ENCODE data around the gene SYT17. TPM values are rescaled to one million over a fixed set of nuclear protein-coding genes. Genes with fewer than 3 reads are reported as not detected.

The SYT17 gene
- polyA plus RNA-seq, 1 donor (not counting 4 experiments of a cell fraction or from before 2014, with no cell fraction given), result not detected

DNA sequence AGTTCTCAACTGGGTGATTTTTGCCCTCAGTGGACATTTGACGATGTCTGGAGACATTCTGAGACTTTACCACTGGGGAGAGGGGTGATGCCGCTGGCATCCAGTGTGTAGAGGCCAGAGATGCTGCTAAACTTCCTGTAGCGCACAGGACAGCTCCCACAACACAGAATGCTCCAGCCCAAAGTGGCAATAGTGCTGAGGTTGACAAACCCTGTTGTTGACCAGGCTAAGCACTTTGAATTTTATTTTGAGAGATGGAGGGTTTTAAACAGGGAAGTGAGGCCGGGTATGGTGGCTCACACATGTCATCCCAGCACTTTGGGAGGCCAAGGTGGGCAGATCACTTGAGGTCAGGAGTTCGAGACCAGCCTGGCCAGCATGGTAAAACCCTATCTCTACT lies 44.0 kb downstream of the SYT17 start:
- DNase-seq (ENCODE audit: low read depth, low spot score), result no peak
- no peak for TF ChIP-seq EZH2 (IDR thresholded peaks at IDR 0.05; ENCODE audit: low read length)
- no peak for TF ChIP-seq CTCF (optimal IDR thresholded peaks at IDR 0.05 in 1 of 3, IDR thresholded peaks at IDR 0.05 in 1 of 3, conservative IDR thresholded peaks at IDR 0.05 in 1 of 3; ENCODE audit: extremely low read depth in 1 of 3, insufficient read depth in 2 of 3, low read length in 3 of 3)
- no peaks in the 10 kb centered on the region for H3K79me2 ChIP-seq (ENCODE audit: control insufficient read depth, insufficient read depth, low read length)

DNA sequence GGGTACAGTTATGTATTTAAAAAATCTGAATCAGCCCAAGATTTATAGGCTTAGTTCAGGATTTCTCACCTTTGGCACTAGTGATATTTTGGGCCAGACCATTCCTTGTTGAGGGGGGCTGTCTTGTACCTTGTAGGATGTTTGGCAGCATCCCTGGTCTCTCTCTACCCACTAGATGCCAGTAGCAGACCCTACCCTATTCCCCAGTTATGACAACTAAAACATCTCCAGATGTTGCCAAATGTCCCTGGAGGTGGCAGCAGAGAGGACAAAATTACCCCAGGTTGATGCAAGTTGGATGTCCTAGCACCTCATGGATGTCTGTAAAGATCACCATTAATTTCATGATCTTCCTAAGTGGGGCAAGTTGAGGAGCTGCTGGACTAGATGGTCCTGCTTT lies 45.8 kb downstream of the SYT17 start:
- Histone ChIP-seq H3K9me1 (ENCODE audit: control insufficient read depth, extremely low read depth, insufficient read depth, low read length) (no peaks in the 10 kb centered on the region), H3K4me3 (ENCODE audit: control insufficient read depth in 2 of 3, extremely low read depth in 1 of 3, insufficient read depth in 2 of 3, low read depth in 1 of 3, low read length in 3 of 3) (no peak overlapping the region), H3K9me3 (ENCODE audit: control insufficient read depth, low read depth, low read length) (peaks cover 3% of the 10 kb centered on the region), H3K4me2 (ENCODE audit: control insufficient read depth, extremely low read depth, insufficient read depth, low read depth, low read length) (no peak overlapping the region), H3K27me3 (ENCODE audit: control insufficient read depth, extremely low read depth, insufficient read depth, low read length) (no peaks in the 10 kb centered on the region), H3K36me3 (ENCODE audit: control insufficient read depth in 2 of 2, extremely low read depth in 1 of 2, insufficient read depth in 2 of 2, low read length in 2 of 2) (no peaks in the 10 kb centered on the region), H3K4me1 (ENCODE audit: control insufficient read depth, extremely low read depth, insufficient read depth, low read length) (no peaks in the 10 kb centered on the region), H4K20me1 (ENCODE audit: control insufficient read depth, extremely low read depth, insufficient read depth, low read length) (no peaks in the 10 kb centered on the region), H3K27ac (ENCODE audit: control insufficient read depth, insufficient read depth, low read length) (no peak overlapping the region), H2AFZ (ENCODE audit: control insufficient read depth, low read length) (no peak overlapping the region), H3K9ac (ENCODE audit: control insufficient read depth, extremely low read depth, insufficient read depth, low read length) (no peak overlapping the region), H3K79me2 (ENCODE audit: control insufficient read depth, insufficient read depth, low read length) (no peaks in the 10 kb centered on the region)
- DNase-seq (ENCODE audit: low read depth, low spot score) (no peak), FAIRE-seq (no peak)
- dilution Hi-C loops (cut with MboI; ENCODE audit: extremely low pct_ligation_motif_present, low sequenced_read_pairs), result no loop called here
- peak in 1 of 3 experiments; percentile 18 for TF ChIP-seq CTCF (optimal IDR thresholded peaks at IDR 0.05 in 1 of 3, IDR thresholded peaks at IDR 0.05 in 1 of 3, conservative IDR thresholded peaks at IDR 0.05 in 1 of 3; ENCODE audit: extremely low read depth in 1 of 3, insufficient read depth in 2 of 3, low read length in 3 of 3)
- no peak for TF ChIP-seq EZH2 (IDR thresholded peaks at IDR 0.05; ENCODE audit: low read length)

More for the DNA sequence above, 44.0 kb downstream of the SYT17 start:
- Histone ChIP-seq H2AFZ (ENCODE audit: control insufficient read depth, low read length) (no peak overlapping the region), H4K20me1 (ENCODE audit: control insufficient read depth, extremely low read depth, insufficient read depth, low read length) (no peaks in the 10 kb centered on the region), H3K4me1 (ENCODE audit: control insufficient read depth, extremely low read depth, insufficient read depth, low read length) (no peaks in the 10 kb centered on the region), H3K36me3 (ENCODE audit: control insufficient read depth in 2 of 2, extremely low read depth in 1 of 2, insufficient read depth in 2 of 2, low read length in 2 of 2) (no peaks in the 10 kb centered on the region), H3K27ac (ENCODE audit: control insufficient read depth, insufficient read depth, low read length) (no peak overlapping the region), H3K4me2 (ENCODE audit: control insufficient read depth, extremely low read depth, insufficient read depth, low read depth, low read length) (no peak overlapping the region), H3K9ac (ENCODE audit: control insufficient read depth, extremely low read depth, insufficient read depth, low read length) (no peak overlapping the region), H3K9me1 (ENCODE audit: control insufficient read depth, extremely low read depth, insufficient read depth, low read length) (no peaks in the 10 kb centered on the region), H3K4me3 (ENCODE audit: control insufficient read depth in 2 of 3, extremely low read depth in 1 of 3, insufficient read depth in 2 of 3, low read depth in 1 of 3, low read length in 3 of 3) (no peak overlapping the region), H3K9me3 (ENCODE audit: control insufficient read depth, low read depth, low read length) (peaks cover 3% of the 10 kb centered on the region), H3K27me3 (ENCODE audit: control insufficient read depth, extremely low read depth, insufficient read depth, low read length) (no peaks in the 10 kb centered on the region)
- dilution Hi-C loops (cut with MboI; ENCODE audit: extremely low pct_ligation_motif_present, low sequenced_read_pairs), result no loop called here
- FAIRE-seq, result no peak
